Right lobe of liver (tissue), 6 donors: ENCODE results near the gene ANKRD30A. TPM values are rescaled to one million over a fixed set of nuclear protein-coding genes. Genes with fewer than 3 reads are reported as not detected.
"Not testable (repeated sequence)": the region's sequence is repeated elsewhere in the genome, so short reads cannot be mapped to it uniquely, and the experiment has no call there.

Source experiments
- ATAC-seq, 4 donors: fragments of 200-7000 bp; cut with Tn5 transposase; one replicate each; pipeline ENCODE4 v1.9.1; 2020; ENCODE audit warnings: mild to moderate bottlenecking in 4 of 4, moderate library complexity in 4 of 4
- DNase-seq, 3 donors: peaks; one replicate each; pipeline ENCODE4 v3.0.0-alpha.2; 2020
- H3K27ac ChIP-seq, 3 donors: fragments of 200-600 bp; one replicate each; pipeline ENCODE4 v1.8.0; 2022
- H3K27me3 ChIP-seq, 2 donors: fragments of 200-600 bp; one replicate each; pipeline ENCODE4 v1.8.0; 2022
- H3K36me3 ChIP-seq, 4 donors: fragments of 200-600 bp; sonication (generic) in 1 of 4; one replicate each; pipeline versions ENCODE4 v1.5.1 to v1.8.0; 2017 to 2022; ENCODE audit warnings: control low read depth in 1 of 4
- H3K4me1 ChIP-seq, 4 donors: fragments of 200-600 bp; sonication (generic) in 1 of 4; one replicate each; pipeline versions ENCODE4 v1.5.1 to v1.8.0; 2017 to 2022; ENCODE audit warnings: control low read depth in 1 of 4
- H3K4me3 ChIP-seq, 3 donors: fragments of 200-600 bp; one replicate each; pipeline ENCODE4 v1.8.0; 2022
- H3K9me3 ChIP-seq, 4 donors: fragments of 200-600 bp; sonication (generic) in 1 of 4; one replicate each; pipeline versions ENCODE4 v1.5.1 to v1.8.0; 2017 to 2022; ENCODE audit warnings: control low read depth in 1 of 4
- CTCF ChIP-seq, 4 donors: fragments of 200-600 bp in 3 of 4; fragments of 450-650 bp in 1 of 4; IDR thresholded peaks; one replicate each; pipeline versions ENCODE4 v1.5.1 to v1.8.0; 2016 to 2022; ENCODE audit warnings: antibody characterized with exemption in 4 of 4, mild to moderate bottlenecking in 2 of 4
- POLR2A ChIP-seq: fragments of 450-650 bp; IDR thresholded peaks from one replicate; pipeline ENCODE4 v1.6.1; 2017; ENCODE audit warnings: antibody characterized with exemption, mild to moderate bottlenecking
- WGBS: methylation state at CpG from one replicate; pipeline ENCODE4 v1.1.6; 2018; ENCODE audit warnings: low coverage, low lambda C conversion rate; ENCODE audit not compliant: insufficient coverage; ENCODE audit errors: missing lambda C conversion rate; 5-methylcytosine and 5-hydroxymethylcytosine counted together
- intact Hi-C, 2 donors: fragments of 100-400 bp; cut with DNase I; formaldehyde crosslinking; loops; one replicate each; pipeline versions ENCODE4 v1.11.2 to v1.14.1; 2022
- total RNA-seq, 6 experiments: library from RNA; depleted of rRNA in 2 of 6; stranded (reverse); fragments of >200 nt in 2 of 6; fragmentation: NEBNext Ultra II Directional in 3 of 6; extraction: Animal tissue kit (Norgen Biotek cat#: 25700) in 3 of 6; gene quantifications; one replicate each; pipeline versions ENCODE4 v1.1.0 to v1.2.4, GENCODE V29; 2016 to 2023
- donor health status: DM: no; HTN: yes; CAD: no.
- donor health status: DM: no; HTN: no; CAD: no.
- donor health status: DM: no; HTN: no; CAD: no.
- donor health status: DM: no; HTN: yes; CAD: no.
- donor health status: DM: no; HTN: yes; CAD: no.

The ANKRD30A gene
- total RNA-seq, 6 experiments from 2014 or later = not detected

DNA sequence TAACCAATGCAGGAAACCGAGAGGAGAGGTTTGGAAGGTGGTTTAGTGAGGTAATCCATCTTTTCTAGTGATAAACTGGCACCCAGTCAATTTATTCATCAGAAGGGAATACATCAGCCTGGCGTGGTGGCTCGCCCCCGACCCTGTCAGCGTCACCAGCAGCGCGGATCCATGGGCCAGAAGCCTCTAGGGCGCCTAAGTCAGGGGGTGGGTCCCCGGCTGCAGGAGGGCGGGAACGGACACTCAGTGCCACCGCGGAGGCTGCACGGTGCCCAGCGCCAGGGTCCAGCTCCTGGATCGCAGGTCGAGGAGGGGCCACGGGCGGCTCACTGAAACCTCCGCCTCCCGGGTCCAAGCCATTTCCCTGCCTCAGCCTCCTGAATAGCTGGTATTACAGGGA lies 866 bp upstream of the ANKRD30A start:
- Histone ChIP-seq H3K4me1 (no peaks in the 10 kb centered on the region), H3K4me3 (no peak overlapping the region), H3K27ac (no peak overlapping the region), H3K36me3 (no peaks in the 10 kb centered on the region), H3K27me3 (no peaks in the 10 kb centered on the region), H3K9me3 (no peaks in the 10 kb centered on the region)
- intact Hi-C loops = no loop called here
- TF ChIP-seq CTCF (IDR thresholded peaks at IDR 0.05) (no peak), POLR2A (no peak)
- ATAC-seq = peak in 1 of 4 donors; percentile 40
- DNase-seq = peak in 1 of 3 donors; percentile 44
- 70% methylated on average over 7 of the region's 21 CpGs for WGBS

DNA sequence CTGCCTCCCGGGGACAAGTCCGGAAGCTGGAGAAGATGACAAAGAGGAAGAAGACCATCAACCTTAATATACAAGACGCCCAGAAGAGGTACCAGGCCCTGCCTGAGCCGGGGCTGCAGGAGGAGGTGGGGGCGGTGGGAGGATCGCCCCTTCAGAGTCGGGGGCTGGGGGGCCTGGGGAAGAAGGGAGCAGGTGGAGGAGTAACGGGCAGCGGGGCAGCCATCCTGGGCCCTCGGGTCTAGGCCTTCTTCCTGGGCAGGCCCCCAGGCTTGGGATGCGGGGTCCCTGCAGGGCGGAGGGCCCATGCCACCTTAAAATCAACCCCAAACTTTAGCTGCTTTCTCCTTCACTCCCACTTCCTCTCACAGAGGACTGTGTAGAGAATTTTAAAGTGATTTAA lies 523 bp downstream of the ANKRD30A start:
- ATAC-seq = no peak
- no peaks in the 10 kb centered on the region for H3K27me3 ChIP-seq
- intact Hi-C loops = no loop called here
- no peak overlapping the region for H3K4me3 ChIP-seq
- TF ChIP-seq CTCF (IDR thresholded peaks at IDR 0.05) = no peak
- TF ChIP-seq POLR2A = no peak
- no peaks in the 10 kb centered on the region for H3K9me3 ChIP-seq
- H3K36me3 ChIP-seq = no peaks in the 10 kb centered on the region
- H3K27ac ChIP-seq = no peak overlapping the region
- 56% methylated on average over 5 of the region's 12 CpGs for WGBS
- no peak for DNase-seq
- H3K4me1 ChIP-seq = no peaks in the 10 kb centered on the region

DNA sequence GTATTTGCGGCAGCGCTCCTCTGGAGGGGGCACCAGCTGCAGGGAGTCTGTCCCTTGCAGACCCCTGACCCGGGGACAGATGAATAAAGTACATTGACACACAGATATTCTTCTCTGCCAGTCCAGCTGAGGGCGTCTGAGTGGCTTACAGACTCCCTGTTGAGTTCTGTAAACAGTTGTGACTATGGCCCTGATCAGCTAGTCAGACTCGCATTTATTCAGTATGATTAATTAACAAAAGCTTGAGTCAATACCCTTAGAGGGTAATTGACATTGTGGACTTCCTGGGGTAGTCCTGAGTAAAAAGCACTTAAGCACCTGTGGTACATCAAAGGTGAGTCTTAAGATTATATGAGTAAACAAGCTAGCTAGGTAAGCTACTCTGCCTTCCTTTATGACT lies 21.0 kb downstream of the ANKRD30A start:
- no peaks in the 10 kb centered on the region for H3K9me3 ChIP-seq
- intact Hi-C loops = no loop called here
- ATAC-seq = no peak
- no peaks in the 10 kb centered on the region for H3K4me1 ChIP-seq
- DNase-seq = no peak
- H3K27me3 ChIP-seq = no peaks in the 10 kb centered on the region
- TF ChIP-seq POLR2A (no peak), CTCF (IDR thresholded peaks at IDR 0.05) (no peak)
- WGBS = 13% methylated on average over 5 of the region's 5 CpGs
- no peak overlapping the region for H3K4me3 ChIP-seq
- H3K36me3 ChIP-seq = no peaks in the 10 kb centered on the region
- no peak overlapping the region for H3K27ac ChIP-seq

DNA sequence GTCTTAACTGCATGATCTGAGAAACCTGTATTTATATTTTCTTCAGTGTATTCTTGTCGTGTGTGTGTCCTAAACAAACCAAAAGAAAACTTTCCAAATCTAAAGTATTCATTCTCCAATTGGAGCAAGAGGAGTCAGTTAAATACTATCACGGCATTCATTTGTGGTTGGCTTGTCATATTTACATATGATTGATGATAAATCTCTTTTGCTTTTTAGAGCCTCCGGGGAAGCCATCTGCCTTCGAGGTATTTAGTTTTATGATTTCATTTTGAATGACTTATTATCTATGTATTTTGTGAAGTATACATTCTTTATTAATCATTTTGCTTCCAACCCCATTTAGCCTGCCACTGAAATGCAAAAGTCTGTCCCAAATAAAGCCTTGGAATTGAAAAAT lies 37.0 kb downstream of the ANKRD30A start:
- H3K27ac ChIP-seq, H3K36me3 ChIP-seq, H3K27me3 ChIP-seq, intact Hi-C loops, H3K9me3 ChIP-seq, H3K4me1 ChIP-seq, DNase-seq, H3K4me3 ChIP-seq, ATAC-seq: not testable (repeated sequence)
- WGBS = 42% methylated on average over 4 of the region's 4 CpGs

- intact Hi-C loops, ATAC-seq, H3K27ac ChIP-seq, H3K9me3 ChIP-seq, H3K27me3 ChIP-seq, H3K4me1 ChIP-seq, DNase-seq, H3K4me3 ChIP-seq, H3K36me3 ChIP-seq: not testable (repeated sequence)
- WGBS = 62% methylated on average over 13 of the region's 13 CpGs
Measured at GRCh38 chr10:37171945-37172344, 46.5 kb downstream of the ANKRD30A start.

DNA sequence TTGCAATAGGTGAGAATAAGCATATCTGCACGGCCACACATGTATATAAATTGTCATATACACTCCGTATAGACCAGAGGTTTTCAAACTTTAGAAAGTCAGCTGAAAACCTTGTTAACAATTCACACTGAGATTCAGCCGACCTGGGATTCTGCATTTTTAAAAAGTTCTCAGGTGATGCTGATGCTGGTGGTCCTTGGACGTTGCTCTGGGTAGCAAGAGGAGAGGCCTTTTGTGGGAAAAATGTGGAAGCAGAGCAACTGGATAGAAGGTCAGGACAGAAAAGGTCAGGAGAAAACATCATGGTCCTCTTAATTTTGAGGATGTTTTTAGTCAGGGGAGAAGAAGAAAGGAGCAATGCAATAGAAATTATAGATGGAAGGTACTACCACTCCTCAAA lies 52.9 kb downstream of the ANKRD30A start:
- 33% methylated on average over 4 of the region's 4 CpGs for WGBS
- intact Hi-C loops = not testable (repeated sequence)

DNA sequence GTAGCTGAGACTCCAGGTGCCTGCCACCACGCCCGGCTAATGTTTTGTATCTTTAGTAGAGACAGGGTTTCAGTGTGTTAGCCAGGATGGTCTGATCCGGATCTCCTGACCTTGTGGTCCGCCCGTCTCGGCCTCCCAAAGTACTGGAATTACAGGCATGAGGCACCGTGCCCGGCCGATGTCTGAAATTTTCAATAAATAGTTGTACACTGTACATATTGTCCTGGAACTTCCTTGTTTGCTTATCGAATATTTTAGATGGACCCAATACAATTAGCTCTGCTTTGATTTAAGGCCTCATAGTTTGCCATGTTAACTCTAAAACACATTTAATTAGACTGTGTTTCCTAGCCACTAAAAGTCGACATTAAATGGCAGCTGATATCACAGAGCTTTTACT lies 57.3 kb downstream of the ANKRD30A start:
- H3K9me3 ChIP-seq, H3K4me3 ChIP-seq, ATAC-seq, H3K27me3 ChIP-seq, H3K36me3 ChIP-seq, H3K27ac ChIP-seq, intact Hi-C loops, H3K4me1 ChIP-seq, DNase-seq: not testable (repeated sequence)
- 78% methylated on average over 6 of the region's 11 CpGs for WGBS

More for the DNA sequence above, 52.9 kb downstream of the ANKRD30A start:
- H3K4me3 ChIP-seq, DNase-seq, H3K27me3 ChIP-seq, H3K36me3 ChIP-seq, H3K9me3 ChIP-seq, ATAC-seq, H3K4me1 ChIP-seq, H3K27ac ChIP-seq: not testable (repeated sequence)
